Right lobe of liver (tissue), 4 donors: ENCODE data around the gene ANXA3.

Experiments
- CTCF ChIP-seq, 4 donors: fragments of 200-600 bp in 3 of 4; fragments of 450-650 bp in 1 of 4; IDR thresholded peaks; one replicate each; pipeline versions ENCODE4 v1.5.1 to v1.8.0; 2016 to 2022; ENCODE audit warnings: antibody characterized with exemption in 4 of 4, mild to moderate bottlenecking in 2 of 4
- POLR2A ChIP-seq: fragments of 450-650 bp; IDR thresholded peaks from one replicate; pipeline ENCODE4 v1.6.1; 2017; ENCODE audit warnings: antibody characterized with exemption, mild to moderate bottlenecking
- donor health status: DM: no; HTN: no; CAD: no.
- donor health status: DM: no; HTN: no; CAD: no.
- donor health status: DM: no; HTN: yes; CAD: no.

- TF ChIP-seq CTCF (IDR thresholded peaks at IDR 0.05) (no peak), POLR2A (peak; percentile 10)
These were observed 94.5 kb downstream of the ANXA3 start for GRCh38 chr4:78645853-78646757.
